ENCODE measurements around the gene RET.

Gene RET

GRCh38 chr10:43055217-43055616 is 21.7 kb upstream of the RET start:
- Histone ChIP-seq H3K4me1 (ENCODE audit: insufficient read depth, poor library complexity, severe bottlenecking) (no peaks in the 10 kb centered on the region), H3K36me3 (ENCODE audit: low read depth) (no peaks in the 10 kb centered on the region), H3K4me3 (ENCODE audit: severe bottlenecking) (no peak overlapping the region), H3K9me3 (ENCODE audit: severe bottlenecking) (no peaks in the 10 kb centered on the region), H3K27me3 (ENCODE audit: insufficient read depth, poor library complexity, severe bottlenecking) (no peaks in the 10 kb centered on the region), H3K27ac (ENCODE audit: poor library complexity, severe bottlenecking) (no peak overlapping the region)
- TF ChIP-seq CTCF (IDR thresholded peaks at IDR 0.05; ENCODE audit: poor library complexity, severe bottlenecking) = no peak
- ATAC-seq (ENCODE audit: low read depth) (no peak), DNase-seq (ENCODE audit: low spot score) (no peak)

GRCh38 chr10:43055991-43056567 is 20.8 kb upstream of the RET start:
- no peak for TF ChIP-seq CTCF (IDR thresholded peaks at IDR 0.05; ENCODE audit: poor library complexity, severe bottlenecking)
- no peaks in the 10 kb centered on the region for H3K36me3 ChIP-seq (ENCODE audit: low read depth)
- H3K4me1 ChIP-seq (ENCODE audit: insufficient read depth, poor library complexity, severe bottlenecking) = no peaks in the 10 kb centered on the region
- no peaks in the 10 kb centered on the region for H3K9me3 ChIP-seq (ENCODE audit: severe bottlenecking)
- H3K4me3 ChIP-seq (ENCODE audit: severe bottlenecking) = no peak overlapping the region
- no peak overlapping the region for H3K27ac ChIP-seq (ENCODE audit: poor library complexity, severe bottlenecking)
- H3K27me3 ChIP-seq (ENCODE audit: insufficient read depth, poor library complexity, severe bottlenecking) = no peaks in the 10 kb centered on the region
- ATAC-seq (ENCODE audit: low read depth) (no peak), DNase-seq (ENCODE audit: low spot score) (no peak)

- Histone ChIP-seq H3K27ac (ENCODE audit: poor library complexity, severe bottlenecking) (no peak overlapping the region), H3K36me3 (ENCODE audit: low read depth) (no peaks in the 10 kb centered on the region), H3K27me3 (ENCODE audit: insufficient read depth, poor library complexity, severe bottlenecking) (no peaks in the 10 kb centered on the region), H3K4me1 (ENCODE audit: insufficient read depth, poor library complexity, severe bottlenecking) (no peaks in the 10 kb centered on the region), H3K9me3 (ENCODE audit: severe bottlenecking) (no peaks in the 10 kb centered on the region), H3K4me3 (ENCODE audit: severe bottlenecking) (no peak overlapping the region)
- peak; percentile 43 for DNase-seq (ENCODE audit: low spot score)
- no peak for ATAC-seq (ENCODE audit: low read depth)
- no peak for TF ChIP-seq CTCF (IDR thresholded peaks at IDR 0.05; ENCODE audit: poor library complexity, severe bottlenecking)
These were observed 20.3 kb upstream of the RET start for GRCh38 chr10:43056568-43057011.

GRCh38 chr10:43057231-43057711 is 19.6 kb upstream of the RET start:
- H3K27me3 ChIP-seq (ENCODE audit: insufficient read depth, poor library complexity, severe bottlenecking) = no peaks in the 10 kb centered on the region
- no peak for ATAC-seq (ENCODE audit: low read depth)
- peak; percentile 19 for DNase-seq (ENCODE audit: low spot score)
- H3K4me1 ChIP-seq (ENCODE audit: insufficient read depth, poor library complexity, severe bottlenecking) = no peaks in the 10 kb centered on the region
- H3K4me3 ChIP-seq (ENCODE audit: severe bottlenecking) = no peak overlapping the region
- TF ChIP-seq CTCF (IDR thresholded peaks at IDR 0.05; ENCODE audit: poor library complexity, severe bottlenecking) = no peak
- H3K27ac ChIP-seq (ENCODE audit: poor library complexity, severe bottlenecking) = no peak overlapping the region
- no peaks in the 10 kb centered on the region for H3K36me3 ChIP-seq (ENCODE audit: low read depth)
- no peaks in the 10 kb centered on the region for H3K9me3 ChIP-seq (ENCODE audit: severe bottlenecking)

- DNase-seq (ENCODE audit: low spot score) (peak; percentile 40), ATAC-seq (ENCODE audit: low read depth) (no peak)
- Histone ChIP-seq H3K36me3 (ENCODE audit: low read depth) (no peaks in the 10 kb centered on the region), H3K4me1 (ENCODE audit: insufficient read depth, poor library complexity, severe bottlenecking) (no peaks in the 10 kb centered on the region), H3K9me3 (ENCODE audit: severe bottlenecking) (no peaks in the 10 kb centered on the region), H3K4me3 (ENCODE audit: severe bottlenecking) (no peak overlapping the region), H3K27ac (ENCODE audit: poor library complexity, severe bottlenecking) (no peak overlapping the region), H3K27me3 (ENCODE audit: insufficient read depth, poor library complexity, severe bottlenecking) (no peaks in the 10 kb centered on the region)
- no peak for TF ChIP-seq CTCF (IDR thresholded peaks at IDR 0.05; ENCODE audit: poor library complexity, severe bottlenecking)
These were observed 19.0 kb upstream of the RET start for GRCh38 chr10:43057831-43058340.

Measured in RWPE2 (cell line).